ENCODE measurements around the gene DLK1. TPM values are rescaled to one million over a fixed set of nuclear protein-coding genes. Genes with fewer than 3 reads are reported as not detected.

The DLK1 gene
- total RNA-seq, 2 experiments from 2014 or later: not detected

DNA sequence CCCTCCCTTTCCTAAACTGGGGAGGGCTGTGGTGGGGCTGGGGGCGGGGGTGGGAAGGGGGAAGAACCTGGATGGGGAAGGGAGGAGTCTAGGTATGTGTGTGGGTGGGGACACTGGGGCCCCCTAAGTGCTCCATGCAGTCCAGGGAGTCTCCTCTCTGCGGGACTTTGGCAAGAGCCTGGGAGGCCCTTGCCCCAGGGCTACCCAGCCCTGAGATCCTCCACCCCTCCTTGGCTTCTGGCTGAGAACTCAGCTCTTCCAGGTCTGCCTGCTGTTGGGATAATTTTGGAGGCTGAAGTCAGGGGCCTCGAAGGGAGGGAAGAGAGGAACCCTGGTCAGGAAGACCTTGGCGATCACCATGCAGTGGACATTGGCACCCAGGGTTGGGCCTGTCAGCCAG, 2.2 kb upstream of the DLK1 start:
- CTCF ChIA-PET: no interaction called here
- POLR2A ChIA-PET: no interaction called here
- H3K36me3 Mint-ChIP-seq (ENCODE audit: low read depth): no peaks in the 10 kb centered on the region

DNA sequence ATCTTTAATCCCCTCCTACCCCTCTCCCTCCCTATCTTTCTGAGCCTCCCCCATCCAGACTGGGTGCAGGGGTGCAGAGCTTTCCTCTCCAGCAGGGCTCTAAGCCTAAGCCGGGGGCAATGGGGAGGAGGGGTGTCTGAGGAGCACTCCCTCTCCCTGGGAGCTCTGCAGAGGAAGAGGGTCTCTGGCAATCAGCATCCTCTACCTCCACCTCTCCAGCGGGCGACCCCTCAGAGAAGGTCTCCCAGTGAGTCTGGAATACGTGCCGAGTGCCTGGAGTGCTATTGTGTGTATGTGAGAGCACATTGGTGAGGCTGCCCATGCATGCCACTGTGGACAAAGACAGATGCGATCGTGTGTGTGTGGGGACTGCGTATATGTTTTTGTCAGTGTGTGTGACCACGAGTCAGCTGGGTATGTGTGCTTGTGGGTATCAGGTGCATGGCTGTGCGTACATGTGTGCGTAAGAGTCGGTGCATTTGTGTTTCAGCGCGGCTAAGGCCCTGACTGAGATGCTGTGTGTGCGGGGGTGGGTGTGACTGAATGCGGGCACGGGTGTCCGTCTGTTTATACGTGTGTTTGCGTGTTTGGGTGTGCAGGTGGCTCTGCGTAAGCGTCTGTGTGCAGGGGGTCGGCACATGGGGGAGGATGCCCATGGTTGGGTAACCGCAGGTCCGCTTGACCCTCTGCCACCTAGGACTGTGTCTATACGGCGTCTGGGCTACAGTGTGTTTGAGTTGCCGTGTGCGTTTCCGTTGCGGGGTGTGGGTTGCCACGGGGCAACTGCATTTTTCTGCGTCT, 905 bp upstream of the DLK1 start:
- no peaks in the 10 kb centered on the region for H3K36me3 Mint-ChIP-seq (ENCODE audit: low read depth)
- H3K27me3 Mint-ChIP-seq: peaks cover 29% of the 10 kb centered on the region
- H3K4me1 Mint-ChIP-seq (ENCODE audit: low read depth): no peaks in the 10 kb centered on the region
- H3K4me3 Mint-ChIP-seq: no peak overlapping the region
- POLR2A ChIA-PET: no interaction called here
- no peaks in the 10 kb centered on the region for H3K9me3 Mint-ChIP-seq
- intact Hi-C loops (cut with micrococcal nuclease): no loop called here
- ATAC-seq (no peak), DNase-seq (no peak)
- TF ChIP-seq, protein P1, sequence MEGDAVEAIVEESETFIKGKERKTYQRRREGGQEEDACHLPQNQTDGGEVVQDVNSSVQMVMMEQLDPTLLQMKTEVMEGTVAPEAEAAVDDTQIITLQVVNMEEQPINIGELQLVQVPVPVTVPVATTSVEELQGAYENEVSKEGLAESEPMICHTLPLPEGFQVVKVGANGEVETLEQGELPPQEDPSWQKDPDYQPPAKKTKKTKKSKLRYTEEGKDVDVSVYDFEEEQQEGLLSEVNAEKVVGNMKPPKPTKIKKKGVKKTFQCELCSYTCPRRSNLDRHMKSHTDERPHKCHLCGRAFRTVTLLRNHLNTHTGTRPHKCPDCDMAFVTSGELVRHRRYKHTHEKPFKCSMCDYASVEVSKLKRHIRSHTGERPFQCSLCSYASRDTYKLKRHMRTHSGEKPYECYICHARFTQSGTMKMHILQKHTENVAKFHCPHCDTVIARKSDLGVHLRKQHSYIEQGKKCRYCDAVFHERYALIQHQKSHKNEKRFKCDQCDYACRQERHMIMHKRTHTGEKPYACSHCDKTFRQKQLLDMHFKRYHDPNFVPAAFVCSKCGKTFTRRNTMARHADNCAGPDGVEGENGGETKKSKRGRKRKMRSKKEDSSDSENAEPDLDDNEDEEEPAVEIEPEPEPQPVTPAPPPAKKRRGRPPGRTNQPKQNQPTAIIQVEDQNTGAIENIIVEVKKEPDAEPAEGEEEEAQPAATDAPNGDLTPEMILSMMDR (IDR thresholded peaks at IDR 0.05): no peak
- CTCF ChIA-PET: no interaction called here
- no peak overlapping the region for H3K27ac Mint-ChIP-seq

More for the DNA sequence above, 2.2 kb upstream of the DLK1 start:
- TF ChIP-seq, protein P1 (IDR thresholded peaks at IDR 0.05): no peak
- Mint-ChIP-seq H3K27me3 (peaks cover 29% of the 10 kb centered on the region), H3K27ac (no peak overlapping the region), H3K4me1 (ENCODE audit: low read depth) (no peaks in the 10 kb centered on the region), H3K4me3 (no peak overlapping the region), H3K9me3 (no peaks in the 10 kb centered on the region)
- DNase-seq (no peak), ATAC-seq (no peak)
- intact Hi-C loops (cut with micrococcal nuclease): no loop called here

DNA sequence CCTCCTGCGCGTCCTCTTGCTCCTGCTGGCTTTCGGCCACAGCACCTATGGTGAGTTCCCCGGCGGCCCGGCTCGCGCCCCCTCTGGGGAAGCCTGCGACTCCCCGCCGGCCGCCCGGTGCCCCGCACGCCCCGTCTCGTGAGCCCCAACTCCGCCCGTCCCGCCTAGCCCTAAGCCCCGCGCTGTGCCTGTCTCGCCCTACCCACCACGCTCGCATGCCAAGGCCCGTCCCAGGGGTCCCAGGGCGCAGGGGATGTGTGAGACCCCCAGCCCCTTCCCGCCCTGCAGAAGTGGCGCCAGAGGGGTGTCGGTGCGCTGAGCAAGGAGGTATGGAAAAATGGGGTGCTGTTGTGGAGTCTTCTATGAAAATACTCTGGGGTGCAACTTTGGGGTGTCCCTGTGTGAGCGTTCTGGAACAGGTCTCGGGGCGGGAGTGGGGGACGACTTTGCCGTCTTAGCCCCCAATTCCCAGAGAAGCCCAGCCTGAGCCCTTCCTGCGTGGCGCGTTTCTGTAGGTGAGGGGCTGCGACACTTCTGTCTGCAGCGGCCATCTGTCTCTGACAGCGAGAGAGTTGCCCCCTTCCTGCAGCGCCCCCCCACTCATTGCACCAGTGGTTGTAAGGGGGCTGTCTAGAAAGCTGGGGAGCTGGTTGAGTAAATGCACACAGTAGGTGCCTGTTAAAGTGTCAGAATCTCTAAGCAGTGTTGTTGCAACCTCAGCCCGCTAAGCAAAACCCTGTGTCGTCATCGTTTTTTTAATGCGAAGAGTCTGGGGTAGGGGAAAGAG, 587 bp downstream of the DLK1 start:
- intact Hi-C loops (cut with micrococcal nuclease): no loop called here
- TF ChIP-seq, protein P1 (IDR thresholded peaks at IDR 0.05): no peak
- ChIA-PET POLR2A (no interaction called here), CTCF (no interaction called here)
- Mint-ChIP-seq H3K27ac (no peak overlapping the region), H3K27me3 (peaks cover 29% of the 10 kb centered on the region), H3K36me3 (ENCODE audit: low read depth) (no peaks in the 10 kb centered on the region), H3K4me3 (no peak overlapping the region), H3K4me1 (ENCODE audit: low read depth) (no peaks in the 10 kb centered on the region), H3K9me3 (no peaks in the 10 kb centered on the region)
- no peak for DNase-seq
- ATAC-seq: no peak

DNA sequence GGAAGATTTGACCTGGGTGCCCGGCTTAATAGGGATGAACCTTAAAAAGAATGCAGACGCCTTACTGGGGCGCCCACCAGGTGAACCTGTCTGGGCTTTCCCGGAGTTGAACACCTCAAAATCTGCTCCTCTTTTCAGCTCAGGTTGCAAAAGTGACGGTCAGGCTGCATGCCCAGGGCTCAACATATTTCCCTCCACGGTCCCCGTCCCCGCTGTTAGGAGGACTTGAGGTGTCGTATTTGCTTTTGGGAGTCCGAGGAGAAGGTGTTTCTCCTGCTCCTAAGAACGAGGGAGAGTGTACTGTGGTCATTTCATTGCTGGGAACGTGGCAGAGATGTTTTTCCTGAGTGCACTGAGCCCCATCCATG, 1.2 kb downstream of the DLK1 start:
- H3K9me3 Mint-ChIP-seq: no peaks in the 10 kb centered on the region
- DNase-seq (no peak), ATAC-seq (no peak)
- H3K4me3 Mint-ChIP-seq: no peak overlapping the region
- no peaks in the 10 kb centered on the region for H3K36me3 Mint-ChIP-seq (ENCODE audit: low read depth)
- H3K27ac Mint-ChIP-seq: no peak overlapping the region
- H3K27me3 Mint-ChIP-seq: peaks cover 29% of the 10 kb centered on the region
- intact Hi-C loops (cut with micrococcal nuclease): no loop called here
- ChIA-PET CTCF (no interaction called here), POLR2A (no interaction called here)
- TF ChIP-seq, protein P1 (IDR thresholded peaks at IDR 0.05): no peak
- no peaks in the 10 kb centered on the region for H3K4me1 Mint-ChIP-seq (ENCODE audit: low read depth)

DNA sequence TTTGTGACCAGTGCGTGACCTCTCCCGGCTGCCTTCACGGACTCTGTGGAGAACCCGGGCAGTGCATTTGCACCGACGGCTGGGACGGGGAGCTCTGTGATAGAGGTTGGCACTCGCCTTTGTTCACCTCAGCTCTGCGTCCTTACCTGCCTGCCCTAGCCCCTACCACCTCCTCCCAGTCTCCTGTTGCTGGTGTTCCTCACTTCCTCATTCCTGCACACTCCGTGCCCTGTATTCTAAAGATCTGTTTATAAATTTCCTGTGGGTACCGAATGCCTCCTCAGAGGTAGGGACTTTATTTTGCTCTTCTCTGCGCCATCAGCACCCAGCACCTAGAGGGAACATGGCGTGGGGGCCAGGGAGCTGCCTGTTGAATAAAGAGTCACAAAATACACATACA, 2.3 kb downstream of the DLK1 start:
- Mint-ChIP-seq H3K9me3 (no peaks in the 10 kb centered on the region), H3K27ac (no peak overlapping the region), H3K36me3 (ENCODE audit: low read depth) (no peaks in the 10 kb centered on the region), H3K4me3 (no peak overlapping the region), H3K27me3 (peaks cover 29% of the 10 kb centered on the region), H3K4me1 (ENCODE audit: low read depth) (no peaks in the 10 kb centered on the region)
- intact Hi-C loops (cut with micrococcal nuclease): no loop called here
- TF ChIP-seq, protein P1 (IDR thresholded peaks at IDR 0.05): no peak
- ChIA-PET POLR2A (no interaction called here), CTCF (no interaction called here)
- no peak for DNase-seq
- no peak for ATAC-seq
